ENCODE measurements around the gene IFI27. TPM values are rescaled to one million over a fixed set of nuclear protein-coding genes. Genes with fewer than 3 reads are reported as not detected.

IFI27 gene
- total and polyA plus RNA-seq, 10 of the 15 experiments (the other 5 are each of a cell fraction or from before 2014, with no cell fraction given), result 1.1 to 45.5 (median 3.3) TPM

- ATAC-seq (no peak), DNase-seq (ENCODE audit: low read depth, low spot score) (no peak), FAIRE-seq (no peak)
- Histone ChIP-seq H3K27me3 (replicated peaks in 1 of 2; ENCODE audit: control insufficient read depth in 2 of 2, insufficient read depth in 2 of 2, low read length in 1 of 2) (no peaks in the 10 kb centered on the region; a peak in 1 of 4 replicates), H4K20me1 (ENCODE audit: control insufficient read depth, insufficient read depth) (no peaks in the 10 kb centered on the region), H3K79me2 (ENCODE audit: control insufficient read depth, insufficient read depth, low read length) (no peaks in the 10 kb centered on the region), H3K27ac (ENCODE audit: control insufficient read depth, insufficient read depth) (no peak overlapping the region), H3K4me2 (ENCODE audit: control insufficient read depth, insufficient read depth) (no peak overlapping the region), H3K36me3 (ENCODE audit: control insufficient read depth in 2 of 2, insufficient read depth in 2 of 2, low read length in 1 of 2) (no peaks in the 10 kb centered on the region), H3K4me1 (ENCODE audit: control insufficient read depth, insufficient read depth, low read length) (no peaks in the 10 kb centered on the region), H3K9ac (ENCODE audit: control insufficient read depth, insufficient read depth, low read length) (no peak overlapping the region), H3K4me3 (no peak overlapping the region), H2AFZ (ENCODE audit: control insufficient read depth, low read depth, low read length) (no peak overlapping the region), H3K9me3 (replicated peaks; ENCODE audit: control insufficient read depth, insufficient read depth, low read length) (no peaks in the 10 kb centered on the region; the same call in 2 of the 3 replicates)
- intact Hi-C loops (cut with micrococcal nuclease; ENCODE audit: unreplicated experiment) (loop anchor here (5.0 to 10.0 kb wide), 2 partner anchors 347 to 481 kb away; no protein-coding TSS in a partner anchor), in situ Hi-C loops (cut with MboI) (loop anchor here (5.0 kb wide), 2 partner anchors 101 to 206 kb away; no protein-coding TSS in a partner anchor)
- WGBS (ENCODE audit: insufficient coverage, insufficient replicate concordance, low lambda C conversion rate, missing lambda C conversion rate), result 43% methylated on average over 9 of the region's 9 CpGs
- no TSS peak for BruUV-seq (replicated peaks)
- CTCF ChIA-PET, result interaction anchor here (1.1 to 8.9 kb wide), 7 partner anchors 9 to 482 kb away, joined by 3 to 221 read pairs (median 5); partner anchors contain the start of gene IFI27L2
- POLR2A ChIA-PET, result interaction anchor here (1.0 kb wide), 1 partner anchor 200 kb away, joined by 4 read pairs; no protein-coding TSS in a partner anchor
- SMC1A ChIA-PET (ENCODE audit: uncharacterized antibody, unreplicated experiment), result interaction anchor here (0.9 to 4.7 kb wide), 5 partner anchors 41 to 199 kb away, joined by 3 to 73 read pairs (median 6); no protein-coding TSS in a partner anchor
- TF ChIP-seq, protein P1, sequence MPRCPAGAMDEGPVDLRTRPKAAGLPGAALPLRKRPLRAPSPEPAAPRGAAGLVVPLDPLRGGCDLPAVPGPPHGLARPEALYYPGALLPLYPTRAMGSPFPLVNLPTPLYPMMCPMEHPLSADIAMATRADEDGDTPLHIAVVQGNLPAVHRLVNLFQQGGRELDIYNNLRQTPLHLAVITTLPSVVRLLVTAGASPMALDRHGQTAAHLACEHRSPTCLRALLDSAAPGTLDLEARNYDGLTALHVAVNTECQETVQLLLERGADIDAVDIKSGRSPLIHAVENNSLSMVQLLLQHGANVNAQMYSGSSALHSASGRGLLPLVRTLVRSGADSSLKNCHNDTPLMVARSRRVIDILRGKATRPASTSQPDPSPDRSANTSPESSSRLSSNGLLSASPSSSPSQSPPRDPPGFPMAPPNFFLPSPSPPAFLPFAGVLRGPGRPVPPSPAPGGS (IDR thresholded peaks at IDR 0.05; ENCODE audit: borderline replicate concordance, insufficient read depth, low read depth, low read length, poor library complexity, severe bottlenecking), result no peak
- TF ChIP-seq SMC3 (IDR thresholded peaks at IDR 0.05; ENCODE audit: borderline replicate concordance, low read length) (no peak), MTA3 (IDR thresholded peaks at IDR 0.05; ENCODE audit: borderline replicate concordance, low read length) (no peak), YBX1 (IDR thresholded peaks at IDR 0.05) (no peak), EED (IDR thresholded peaks at IDR 0.05; ENCODE audit: low read depth) (no peak), RCOR1 (conservative IDR thresholded peaks at IDR 0.05; ENCODE audit: low read depth, low read length) (no peak), CEBPZ (IDR thresholded peaks at IDR 0.05; ENCODE audit: low read depth, low read length) (no peak), SUPT20H (IDR thresholded peaks at IDR 0.05; ENCODE audit: borderline replicate concordance, control insufficient read depth, low read depth, low read length) (no peak), GABPA (IDR thresholded peaks at IDR 0.05; ENCODE audit: low read depth) (no peak), HDAC6 (IDR thresholded peaks at IDR 0.05; ENCODE audit: unreplicated experiment) (no peak), CEBPB (IDR thresholded peaks at IDR 0.05; ENCODE audit: borderline replicate concordance in 1 of 2, low read depth in 2 of 2, low read length in 2 of 2) (no peak), ETV6 (conservative IDR thresholded peaks at IDR 0.05 in 1 of 2, IDR thresholded peaks at IDR 0.05 in 1 of 2; ENCODE audit: borderline replicate concordance in 1 of 2, low read depth in 1 of 2) (no peak), IRF5 (IDR thresholded peaks at IDR 0.05; ENCODE audit: borderline replicate concordance) (no peak)
- TF ChIP-seq, protein P2, sequence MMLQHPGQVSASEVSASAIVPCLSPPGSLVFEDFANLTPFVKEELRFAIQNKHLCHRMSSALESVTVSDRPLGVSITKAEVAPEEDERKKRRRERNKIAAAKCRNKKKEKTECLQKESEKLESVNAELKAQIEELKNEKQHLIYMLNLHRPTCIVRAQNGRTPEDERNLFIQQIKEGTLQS (IDR thresholded peaks at IDR 0.05; ENCODE audit: borderline replicate concordance, extremely low read depth, low read depth, low read length), result no peak
- RAD21 ChIA-PET (ENCODE audit: unreplicated experiment), result interaction anchor here (0.8 to 3.3 kb wide), 2 partner anchors 102 to 105 kb away, joined by 3 to 82 read pairs; no protein-coding TSS in a partner anchor
Observed at GRCh38 chr14:94138251-94138650, 27.7 kb downstream of the IFI27 start.
